ENCODE data around the gene ZNF14. TPM values are rescaled to one million over a fixed set of nuclear protein-coding genes. Genes with fewer than 3 reads are reported as not detected.
"Not testable (repeated sequence)": the region's sequence is repeated elsewhere in the genome, so short reads cannot be mapped to it uniquely, and the experiment has no call there.

The ZNF14 gene
- total RNA-seq, 2 donors from 2014 or later: 9.1 to 12.1 TPM

- no peak overlapping the region for H3K4me3 Mint-ChIP-seq
- no peak for ATAC-seq (replicated peaks in 1 of 2)
- no peaks in the 10 kb centered on the region for H3K9me3 Mint-ChIP-seq
- no peaks in the 10 kb centered on the region for H3K27me3 Mint-ChIP-seq (ENCODE audit: low read depth)
- no peak for DNase-seq
- H3K36me3 Mint-ChIP-seq (ENCODE audit: insufficient read depth in 2 of 2): no peaks in the 10 kb centered on the region
- no peaks in the 10 kb centered on the region for H3K4me1 Mint-ChIP-seq (ENCODE audit: low read depth)
- no peak overlapping the region for H3K27ac Mint-ChIP-seq
These were observed 18.2 kb upstream of the ZNF14 start for GRCh38 chr19:19750842-19751790.

- Mint-ChIP-seq H3K36me3 (ENCODE audit: insufficient read depth in 2 of 2) (no peaks in the 10 kb centered on the region), H3K4me3 (no peak overlapping the region), H3K4me1 (ENCODE audit: low read depth) (no peaks in the 10 kb centered on the region), H3K9me3 (no peaks in the 10 kb centered on the region), H3K27me3 (ENCODE audit: low read depth) (no peaks in the 10 kb centered on the region), H3K27ac (no peak overlapping the region)
- ATAC-seq (replicated peaks in 1 of 2) (no peak), DNase-seq (no peak)
These were observed 17.3 kb upstream of the ZNF14 start for GRCh38 chr19:19749908-19750841.

GRCh38 chr19:19749117-19749907 lies 16.4 kb upstream of the ZNF14 start:
- Mint-ChIP-seq H3K4me1 (ENCODE audit: low read depth) (no peaks in the 10 kb centered on the region), H3K9me3 (no peaks in the 10 kb centered on the region), H3K36me3 (ENCODE audit: insufficient read depth in 2 of 2) (no peaks in the 10 kb centered on the region), H3K27ac (no peak overlapping the region), H3K4me3 (no peak overlapping the region), H3K27me3 (ENCODE audit: low read depth) (no peaks in the 10 kb centered on the region)
- no peak for DNase-seq
- no peak for ATAC-seq (replicated peaks in 1 of 2)

GRCh38 chr19:19748249-19748938 lies 15.5 kb upstream of the ZNF14 start:
- no peaks in the 10 kb centered on the region for H3K9me3 Mint-ChIP-seq
- no peak overlapping the region for H3K4me3 Mint-ChIP-seq
- no peaks in the 10 kb centered on the region for H3K4me1 Mint-ChIP-seq (ENCODE audit: low read depth)
- no peak for DNase-seq
- ATAC-seq (replicated peaks in 1 of 2): no peak
- H3K36me3 Mint-ChIP-seq (ENCODE audit: insufficient read depth in 2 of 2): no peaks in the 10 kb centered on the region
- H3K27ac Mint-ChIP-seq: no peak overlapping the region
- H3K27me3 Mint-ChIP-seq (ENCODE audit: low read depth): no peaks in the 10 kb centered on the region

GRCh38 chr19:19747357-19748220 lies 14.7 kb upstream of the ZNF14 start:
- no peaks in the 10 kb centered on the region for H3K36me3 Mint-ChIP-seq (ENCODE audit: insufficient read depth in 2 of 2)
- H3K27ac Mint-ChIP-seq: no peak overlapping the region
- H3K9me3 Mint-ChIP-seq: no peaks in the 10 kb centered on the region
- ATAC-seq (replicated peaks in 1 of 2): no peak
- no peaks in the 10 kb centered on the region for H3K4me1 Mint-ChIP-seq (ENCODE audit: low read depth)
- no peaks in the 10 kb centered on the region for H3K27me3 Mint-ChIP-seq (ENCODE audit: low read depth)
- H3K4me3 Mint-ChIP-seq: no peak overlapping the region
- DNase-seq: no peak

GRCh38 chr19:19746286-19747213 lies 13.6 kb upstream of the ZNF14 start:
- Mint-ChIP-seq H3K4me3 (no peak overlapping the region), H3K9me3 (no peaks in the 10 kb centered on the region), H3K27me3 (ENCODE audit: low read depth) (no peaks in the 10 kb centered on the region), H3K27ac (no peak overlapping the region), H3K4me1 (ENCODE audit: low read depth) (no peaks in the 10 kb centered on the region), H3K36me3 (ENCODE audit: insufficient read depth in 2 of 2) (no peaks in the 10 kb centered on the region)
- ATAC-seq (replicated peaks in 1 of 2) (no peak), DNase-seq (no peak)

- no peaks in the 10 kb centered on the region for H3K27me3 Mint-ChIP-seq (ENCODE audit: low read depth)
- no peak overlapping the region for H3K27ac Mint-ChIP-seq
- H3K36me3 Mint-ChIP-seq (ENCODE audit: insufficient read depth in 2 of 2): no peaks in the 10 kb centered on the region
- H3K9me3 Mint-ChIP-seq: no peaks in the 10 kb centered on the region
- H3K4me1 Mint-ChIP-seq (ENCODE audit: low read depth): no peaks in the 10 kb centered on the region
- ATAC-seq (replicated peaks in 1 of 2) (peak in 1 of 2 donors; percentile 42), DNase-seq (no peak)
- no peak overlapping the region for H3K4me3 Mint-ChIP-seq
These were observed 12.8 kb upstream of the ZNF14 start for GRCh38 chr19:19745496-19746285.

GRCh38 chr19:19744641-19745040 lies 11.7 kb upstream of the ZNF14 start:
- DNase-seq (no peak), ATAC-seq (replicated peaks in 1 of 2) (no peak)
- Mint-ChIP-seq H3K4me3 (no peak overlapping the region), H3K4me1 (ENCODE audit: low read depth) (no peaks in the 10 kb centered on the region), H3K27me3 (ENCODE audit: low read depth) (no peaks in the 10 kb centered on the region), H3K36me3 (ENCODE audit: insufficient read depth in 2 of 2) (no peaks in the 10 kb centered on the region), H3K9me3 (no peaks in the 10 kb centered on the region), H3K27ac (no peak overlapping the region)

GRCh38 chr19:19743921-19744320 lies 11.0 kb upstream of the ZNF14 start:
- not testable (repeated sequence) for H3K4me1 Mint-ChIP-seq (ENCODE audit: low read depth); H3K4me3 Mint-ChIP-seq

GRCh38 chr19:19743176-19743575 lies 10.3 kb upstream of the ZNF14 start:
- H3K36me3 Mint-ChIP-seq (ENCODE audit: insufficient read depth in 2 of 2): no peaks in the 10 kb centered on the region
- no peak overlapping the region for H3K27ac Mint-ChIP-seq
- no peak for DNase-seq

More at GRCh38 chr19:19743921-19744320, 11.0 kb upstream of the ZNF14 start:
- DNase-seq; H3K36me3 Mint-ChIP-seq (ENCODE audit: insufficient read depth in 2 of 2); H3K9me3 Mint-ChIP-seq; ATAC-seq (replicated peaks in 1 of 2); H3K27me3 Mint-ChIP-seq (ENCODE audit: low read depth); H3K27ac Mint-ChIP-seq: not testable (repeated sequence)

More at GRCh38 chr19:19743176-19743575, 10.3 kb upstream of the ZNF14 start:
- no peak overlapping the region for H3K4me3 Mint-ChIP-seq
- H3K4me1 Mint-ChIP-seq (ENCODE audit: low read depth): no peaks in the 10 kb centered on the region
- no peaks in the 10 kb centered on the region for H3K27me3 Mint-ChIP-seq (ENCODE audit: low read depth)
- H3K9me3 Mint-ChIP-seq: no peaks in the 10 kb centered on the region
- no peak for ATAC-seq (replicated peaks in 1 of 2)

All from activated T-cell treated with anti-CD3 and anti-CD28 coated beads, Interleukin-2, amount 50 U/mL, for 72 hours (primary cell).